HL-60/S4 (cell line): ENCODE data around the gene FBXO44.
"Not testable (repeated sequence)": the region's sequence is repeated elsewhere in the genome, so short reads cannot be mapped to it uniquely, and the experiment has no call there.

Experiments
- in situ Hi-C: fragments of 300-500 bp; cut with MboI; formaldehyde crosslinking; loops from 2 replicates; pipeline ENCODE4 v1.14.3; 2022; ENCODE audit warnings: low sequenced_read_pairs

The FBXO44 gene, protein sequence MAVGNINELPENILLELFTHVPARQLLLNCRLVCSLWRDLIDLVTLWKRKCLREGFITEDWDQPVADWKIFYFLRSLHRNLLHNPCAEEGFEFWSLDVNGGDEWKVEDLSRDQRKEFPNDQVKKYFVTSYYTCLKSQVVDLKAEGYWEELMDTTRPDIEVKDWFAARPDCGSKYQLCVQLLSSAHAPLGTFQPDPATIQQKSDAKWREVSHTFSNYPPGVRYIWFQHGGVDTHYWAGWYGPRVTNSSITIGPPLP

DNA sequence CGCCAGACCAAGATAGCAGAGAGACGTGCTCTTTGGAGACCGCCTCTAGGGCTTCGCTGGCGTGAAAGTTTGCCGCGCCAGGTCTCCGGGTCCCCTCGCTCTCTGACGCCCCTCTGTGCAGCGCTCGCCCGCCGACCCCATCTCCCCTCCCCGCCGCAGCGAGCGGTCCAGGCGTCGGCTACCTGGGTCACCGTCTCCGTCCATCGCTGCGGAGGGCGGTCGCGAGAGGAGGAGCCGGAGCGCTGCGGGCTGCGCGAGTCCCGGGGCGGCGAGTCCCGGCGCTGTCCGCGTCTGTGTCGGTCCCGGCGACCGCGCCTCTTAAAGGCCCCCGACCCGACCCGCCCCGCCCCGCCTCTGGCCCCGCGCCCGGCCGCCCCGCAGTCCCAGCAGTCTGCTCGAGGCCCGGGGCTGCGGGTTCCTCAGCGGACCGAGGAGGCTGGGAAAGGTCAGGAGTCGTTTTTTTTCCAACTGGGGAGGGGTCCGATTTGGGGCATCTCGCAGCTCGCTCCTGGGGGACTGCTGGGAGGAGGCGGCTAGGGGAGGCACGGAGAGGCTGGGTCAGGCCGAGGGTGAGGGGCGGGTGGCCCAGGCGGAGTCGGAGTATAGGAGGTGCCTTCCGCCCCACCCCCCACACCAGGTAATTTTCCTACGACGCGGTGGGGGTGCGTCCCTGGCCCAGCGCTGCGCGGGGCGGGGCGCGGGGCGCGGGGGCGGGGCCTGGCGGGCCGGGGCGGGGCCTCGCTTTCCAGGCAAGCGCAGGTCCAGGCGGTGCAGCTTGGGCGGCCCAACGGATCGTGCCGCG, at the start of gene FBXO44, which contains the start of gene FBXO2:
Gene FBXO44, plus strand, starts transcription at position 741 of the 802 bp plus-strand sequence. CDS start 959 bp downstream, outside the sequence.
Gene FBXO2, minus strand, starts transcription at position 293 of the 802 bp plus-strand sequence. Its CDS starts 89 bp downstream, at position 204.
- in situ Hi-C loops, result no loop called here

DNA sequence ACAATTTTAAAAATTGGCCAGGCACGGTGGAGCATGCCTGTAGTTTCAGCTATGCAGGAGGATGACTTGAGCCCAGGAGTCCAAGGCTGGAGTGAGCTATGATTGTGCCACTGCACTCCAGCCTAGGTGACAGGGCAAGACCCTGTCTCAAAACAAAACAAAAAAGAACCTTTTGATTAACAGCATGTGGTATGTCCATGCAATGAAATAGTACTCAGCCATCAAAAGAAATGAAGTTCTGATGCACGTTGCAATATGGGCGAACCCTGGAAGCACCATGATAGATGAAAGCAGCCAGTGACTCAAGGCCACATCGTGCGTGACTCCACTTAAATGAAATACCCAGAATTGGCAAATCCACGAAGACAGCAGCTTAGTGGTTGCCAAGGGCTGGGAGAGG, 47.9 kb upstream of the FBXO44 start:
- in situ Hi-C loops, result no loop called here

DNA sequence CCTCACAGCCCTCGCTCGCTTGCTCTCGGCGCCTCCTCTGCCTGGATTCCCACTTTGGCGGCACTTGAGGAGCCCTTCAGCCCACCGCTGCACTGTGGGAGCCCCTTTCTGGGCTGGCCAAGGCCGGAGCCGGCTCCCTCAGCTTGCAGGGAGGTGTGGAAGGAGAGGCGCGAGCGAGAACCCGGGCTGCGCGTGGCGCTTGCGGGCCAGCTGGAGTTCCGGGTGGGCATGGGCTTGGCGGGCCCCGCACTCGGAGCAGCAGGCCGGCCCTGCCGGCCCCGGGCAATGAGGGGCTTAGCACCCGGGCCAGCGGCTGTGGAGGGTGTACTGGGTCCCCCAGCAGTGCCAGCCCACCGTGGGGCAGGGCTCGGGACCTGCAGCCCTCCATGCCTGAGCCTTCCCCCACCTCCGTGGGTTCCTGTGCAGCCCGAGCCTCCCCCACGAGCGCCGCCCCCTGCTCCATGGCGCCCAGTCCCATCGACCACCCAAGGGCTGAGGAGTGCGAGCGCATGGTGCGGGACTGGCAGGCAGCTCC, 46.0 kb upstream of the FBXO44 start:
- in situ Hi-C loops, result not testable (repeated sequence)

DNA sequence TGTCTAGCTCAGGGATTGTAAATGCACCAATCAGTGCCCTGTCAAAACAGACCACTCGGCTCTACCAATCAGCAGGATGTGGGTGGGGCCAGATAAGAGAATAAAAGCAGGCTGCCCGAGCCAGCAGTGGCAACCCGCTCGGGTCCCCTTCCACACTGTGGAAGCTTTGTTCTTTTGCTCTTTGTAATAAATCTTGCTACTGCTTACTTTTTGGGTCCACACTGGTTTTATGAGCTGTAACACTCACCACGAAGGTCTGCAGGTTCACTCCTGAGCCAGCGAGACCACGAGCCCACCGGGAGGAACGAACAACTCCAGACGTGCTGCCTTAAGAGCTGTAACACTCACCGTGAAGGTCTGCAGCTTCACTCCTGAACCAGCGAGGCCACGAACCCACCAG, 45.3 kb upstream of the FBXO44 start:
- in situ Hi-C loops, result not testable (repeated sequence)

DNA sequence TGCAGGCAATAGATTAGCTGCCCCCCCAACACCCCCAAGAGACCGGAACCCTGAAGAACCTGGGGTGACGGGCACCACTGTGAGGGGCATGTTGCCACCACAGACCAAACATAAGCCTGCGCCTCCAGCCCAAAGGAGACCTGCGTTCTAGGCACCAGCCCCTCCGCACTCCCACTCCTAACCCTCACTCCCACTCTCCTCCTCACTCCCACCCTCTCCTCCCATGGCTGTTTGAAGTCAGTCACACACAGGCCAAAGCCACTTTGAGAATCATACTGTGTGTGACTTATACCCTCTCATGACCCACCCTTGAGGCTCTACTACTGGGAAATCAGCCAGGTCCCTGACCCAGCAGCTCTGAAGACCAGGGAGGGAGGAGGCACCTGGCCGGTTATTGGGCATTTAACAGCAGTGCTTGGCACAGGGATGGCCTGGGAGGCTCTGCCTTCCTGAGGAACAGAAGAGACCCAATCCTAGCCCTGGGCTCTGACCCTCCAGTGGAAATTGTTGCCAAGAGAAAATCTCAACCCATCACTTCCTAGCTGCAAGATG, 44.0 kb upstream of the FBXO44 start:
- in situ Hi-C loops, result no loop called here

DNA sequence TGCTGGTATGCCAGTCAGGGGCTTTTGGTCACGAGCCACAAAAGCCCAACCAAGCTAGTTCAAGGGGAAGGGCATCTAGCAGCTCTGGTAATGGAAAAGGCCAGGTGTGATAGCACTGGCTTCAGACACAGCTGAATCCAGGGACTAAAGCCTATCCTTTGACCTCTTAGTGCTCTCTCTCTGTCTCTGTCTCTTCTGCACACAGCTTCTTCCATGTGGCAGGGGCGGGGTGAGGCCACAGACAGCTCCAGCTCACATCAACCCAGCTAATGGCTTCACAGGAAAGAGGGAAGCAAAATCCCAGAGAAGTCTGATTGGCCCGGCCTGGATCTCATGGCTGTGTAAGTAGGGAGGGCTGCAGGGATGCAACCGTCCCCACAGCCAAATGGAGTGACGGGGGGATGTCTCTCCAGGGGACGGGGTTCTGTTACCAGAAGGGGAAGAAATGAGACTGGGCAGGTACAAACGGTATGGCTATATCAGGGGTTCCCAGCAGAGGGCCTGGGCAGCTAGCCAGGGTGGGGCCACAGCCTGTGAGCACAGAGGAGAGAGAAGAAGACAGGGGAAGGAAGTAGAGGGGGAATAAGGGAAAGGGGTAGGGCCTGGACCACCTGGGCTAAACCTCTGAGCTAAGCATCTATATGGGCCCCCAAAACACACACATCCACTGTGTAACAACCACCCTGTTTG, 42.9 kb upstream of the FBXO44 start:
- in situ Hi-C loops, result no loop called here

DNA sequence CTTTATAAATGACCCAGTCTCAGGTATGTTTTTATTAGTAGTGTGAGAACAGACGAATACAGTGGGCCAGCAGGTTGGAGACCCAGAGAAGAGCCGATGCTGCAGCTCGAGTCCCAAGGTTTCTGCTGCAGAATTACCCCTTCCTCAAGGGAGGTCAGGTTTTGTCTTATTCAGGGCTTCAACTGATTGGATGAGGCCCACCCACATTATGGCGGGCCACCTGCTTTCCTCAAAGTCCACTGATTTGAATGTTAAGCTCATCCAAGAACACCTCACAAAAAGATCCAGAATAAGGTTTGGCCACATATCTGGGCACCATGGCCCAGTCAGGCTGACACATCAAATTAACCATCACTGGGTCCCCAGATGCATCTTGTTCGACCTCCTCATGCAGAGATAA, 41.3 kb upstream of the FBXO44 start:
- in situ Hi-C loops, result no loop called here

DNA sequence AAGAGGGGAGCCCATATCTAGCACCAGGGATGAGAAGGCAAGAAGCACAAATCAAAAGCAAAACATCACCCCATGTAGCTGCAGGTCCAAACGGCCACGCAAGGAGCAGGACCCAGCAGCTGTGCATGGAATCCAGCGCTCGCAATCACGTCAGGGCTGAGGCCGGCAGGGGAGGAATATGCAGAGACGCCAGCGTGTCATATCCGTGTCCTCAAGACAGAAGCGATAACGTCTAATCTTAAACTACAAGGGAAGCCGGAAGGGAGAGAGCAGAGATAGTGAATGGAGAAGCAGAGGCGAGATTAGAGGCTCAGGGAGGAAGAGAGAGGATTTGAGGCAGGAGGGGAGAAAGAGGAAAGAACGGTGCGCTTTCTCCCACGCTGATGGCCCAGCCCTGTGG, 39.6 kb upstream of the FBXO44 start:
- in situ Hi-C loops, result no loop called here

DNA sequence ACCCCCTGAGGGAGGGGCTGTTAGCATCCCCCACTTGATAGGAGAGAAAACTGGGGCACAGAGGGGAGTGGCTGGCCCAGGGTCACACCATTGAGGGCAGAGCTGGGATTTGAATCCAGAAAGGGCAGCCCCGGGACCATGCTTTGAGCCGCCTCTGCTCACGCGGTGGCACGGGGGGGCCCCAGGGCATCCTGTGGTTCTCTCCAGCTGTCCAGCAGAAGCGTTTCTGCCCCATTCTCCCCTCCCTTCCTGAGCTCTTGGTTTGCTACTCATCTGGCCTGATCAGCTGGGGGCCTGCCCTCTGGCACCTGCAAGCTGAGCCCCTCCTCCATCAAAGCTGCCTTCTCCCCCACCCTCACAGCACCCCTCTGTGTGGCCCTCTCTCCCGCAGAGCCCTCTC, 37.9 kb upstream of the FBXO44 start:
- in situ Hi-C loops, result no loop called here

DNA sequence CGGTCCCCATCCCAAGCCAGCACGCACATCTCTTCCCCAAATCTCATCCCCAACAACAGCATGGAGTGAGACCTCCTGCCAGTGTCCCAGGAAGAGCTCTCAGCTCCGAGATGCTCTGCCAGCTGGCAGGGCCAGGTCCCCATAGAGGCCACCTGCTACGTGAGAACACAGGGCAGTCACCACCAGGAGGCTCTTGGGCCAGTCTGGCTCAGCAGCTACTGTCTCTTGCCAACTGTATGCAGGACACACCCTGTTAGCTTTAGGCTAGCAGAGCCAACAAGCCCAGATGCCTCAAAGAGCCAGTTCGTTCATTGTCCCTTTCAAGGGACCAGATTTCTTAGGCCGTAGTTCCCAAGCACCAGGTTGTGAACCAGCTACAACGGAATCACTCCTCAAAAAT, 37.4 kb upstream of the FBXO44 start:
- in situ Hi-C loops, result no loop called here

DNA sequence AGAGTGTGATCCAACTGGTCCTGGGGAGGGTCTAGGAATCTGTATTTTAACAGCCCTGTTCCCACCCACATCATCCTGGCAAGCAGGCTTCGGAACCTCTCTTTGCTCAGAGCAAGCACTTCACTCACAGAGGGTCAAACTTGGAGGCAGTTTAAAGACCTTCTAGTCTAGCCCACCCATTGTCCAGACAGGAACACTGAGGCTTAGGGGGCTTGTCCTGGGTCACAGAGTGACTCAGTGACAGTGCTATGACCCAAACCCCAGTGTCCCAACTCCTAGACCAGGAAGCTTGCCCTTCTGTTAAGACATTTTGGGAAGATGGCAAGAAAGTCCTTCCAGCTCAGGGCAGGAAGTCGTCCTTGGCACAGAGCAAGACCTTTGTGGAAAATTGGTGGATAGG, 36.9 kb upstream of the FBXO44 start:
- in situ Hi-C loops, result no loop called here

DNA sequence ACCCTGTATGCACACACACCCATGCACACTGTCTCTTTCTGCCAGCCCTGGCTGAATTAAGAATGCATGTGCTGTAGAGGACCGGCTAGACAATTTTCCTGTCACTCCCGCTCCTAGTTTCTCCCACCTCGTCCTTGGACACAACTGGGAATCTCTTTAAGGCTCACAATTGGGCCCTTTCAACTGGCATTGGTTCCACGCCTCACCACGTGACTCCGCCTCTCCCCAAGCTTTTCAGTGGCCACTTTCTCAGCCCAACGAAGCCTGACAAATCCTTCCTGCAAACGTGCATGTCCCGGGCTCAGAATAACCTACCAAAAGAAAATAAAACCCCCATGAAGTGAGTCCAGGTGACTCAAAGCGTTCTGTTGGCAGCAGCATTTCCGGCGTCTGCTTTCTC, 34.3 kb upstream of the FBXO44 start:
- in situ Hi-C loops, result no loop called here

DNA sequence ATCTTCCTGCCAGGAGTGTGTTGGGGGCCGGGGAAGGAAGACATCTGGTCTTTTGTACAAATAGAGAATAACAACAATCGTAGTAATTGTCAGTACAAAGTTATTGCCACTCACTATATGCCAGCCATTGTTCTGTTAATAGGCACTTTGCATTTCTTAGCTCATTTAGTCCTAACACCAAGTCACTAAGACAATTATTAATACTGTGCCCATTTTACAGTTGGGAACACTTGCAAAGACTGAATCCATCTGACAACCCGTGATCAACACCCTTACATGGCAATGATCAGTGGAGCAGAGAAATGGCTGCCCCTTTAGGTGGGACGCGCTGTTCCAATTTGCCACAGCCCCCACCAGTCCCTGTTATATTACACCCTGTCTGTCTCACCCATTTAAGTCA, 33.8 kb upstream of the FBXO44 start:
- in situ Hi-C loops, result no loop called here

DNA sequence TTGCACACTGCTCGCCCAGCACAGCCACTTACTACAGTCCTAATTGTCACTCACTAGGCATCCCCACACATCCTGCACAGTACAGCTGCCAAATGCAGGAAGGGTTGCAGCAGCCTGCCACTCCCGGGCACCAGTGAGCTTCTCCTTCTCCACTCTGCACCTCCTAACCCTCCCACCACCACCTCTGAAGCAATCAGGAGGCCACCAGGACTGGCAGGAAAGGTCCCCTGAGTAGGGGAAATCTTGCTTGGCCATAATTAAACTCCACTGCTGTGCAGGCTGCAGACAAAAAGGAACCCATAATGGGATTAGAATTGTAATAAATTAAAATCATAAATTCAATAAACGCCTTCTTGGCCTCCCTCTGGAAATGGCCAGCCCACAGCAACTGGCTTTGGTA, 32.3 kb upstream of the FBXO44 start:
- in situ Hi-C loops, result no loop called here

DNA sequence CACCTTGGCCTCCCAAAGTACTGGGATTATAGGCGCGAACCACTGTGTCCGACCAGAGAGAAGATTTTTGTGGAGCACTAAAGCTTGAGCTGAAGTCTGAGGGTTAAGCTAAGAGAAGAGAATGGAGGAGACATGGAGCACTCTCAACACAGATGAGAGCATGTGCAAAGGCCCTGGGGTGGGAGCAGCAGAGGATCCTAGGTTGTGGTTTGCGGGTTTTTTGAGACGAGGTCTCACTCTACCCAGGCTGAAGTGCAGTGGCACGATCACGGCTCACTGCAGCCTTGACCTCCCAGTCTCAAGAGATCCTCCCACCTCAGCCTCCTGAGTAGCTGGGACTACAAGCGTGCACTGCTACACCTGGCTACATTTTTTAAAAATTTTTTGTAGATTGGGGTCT, 31.0 kb upstream of the FBXO44 start:
- in situ Hi-C loops, result no loop called here

DNA sequence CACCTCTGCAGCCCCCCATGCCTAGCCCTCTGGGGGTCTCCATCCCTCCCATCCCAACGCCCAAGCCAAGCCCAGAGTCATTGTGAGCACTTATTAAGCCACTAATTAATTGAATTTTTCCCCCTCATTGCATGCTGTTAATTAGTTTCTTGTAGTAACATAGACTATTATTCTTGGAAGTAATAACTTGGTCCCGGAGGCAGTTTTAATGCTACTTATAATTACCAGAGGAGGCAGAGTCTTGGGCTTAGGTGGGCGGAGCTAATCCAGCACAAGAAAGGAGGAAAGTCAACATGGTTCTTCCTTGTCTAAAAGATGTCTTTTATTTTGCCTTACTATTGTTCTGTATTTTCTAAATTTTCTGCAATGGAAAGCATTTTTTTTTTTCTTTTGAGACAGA, 28.1 kb upstream of the FBXO44 start:
- in situ Hi-C loops, result loop anchor here (25.0 kb wide), 1 partner anchor 314 kb away; no protein-coding TSS in a partner anchor

DNA sequence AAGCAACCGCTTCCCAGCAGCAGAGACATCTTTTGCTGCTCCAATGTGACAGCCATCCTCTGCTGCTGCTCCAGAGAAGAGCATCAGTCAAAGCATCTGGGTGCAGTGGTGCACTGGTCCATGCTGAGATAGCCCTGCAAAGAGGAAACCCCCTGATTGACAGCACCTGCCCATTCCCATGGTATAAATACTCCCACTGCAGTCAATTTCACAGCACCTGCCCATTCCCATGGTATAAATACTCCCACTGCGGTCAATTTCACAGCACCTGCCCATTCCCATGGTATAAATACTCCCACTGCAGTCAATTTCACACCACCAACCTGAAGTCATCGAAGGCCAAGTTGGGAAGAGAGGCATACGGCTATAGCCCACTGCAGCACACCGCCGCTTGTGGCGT, 25.9 kb upstream of the FBXO44 start:
- in situ Hi-C loops, result loop anchor here (25.0 kb wide), 1 partner anchor 316 kb away; no protein-coding TSS in a partner anchor

DNA sequence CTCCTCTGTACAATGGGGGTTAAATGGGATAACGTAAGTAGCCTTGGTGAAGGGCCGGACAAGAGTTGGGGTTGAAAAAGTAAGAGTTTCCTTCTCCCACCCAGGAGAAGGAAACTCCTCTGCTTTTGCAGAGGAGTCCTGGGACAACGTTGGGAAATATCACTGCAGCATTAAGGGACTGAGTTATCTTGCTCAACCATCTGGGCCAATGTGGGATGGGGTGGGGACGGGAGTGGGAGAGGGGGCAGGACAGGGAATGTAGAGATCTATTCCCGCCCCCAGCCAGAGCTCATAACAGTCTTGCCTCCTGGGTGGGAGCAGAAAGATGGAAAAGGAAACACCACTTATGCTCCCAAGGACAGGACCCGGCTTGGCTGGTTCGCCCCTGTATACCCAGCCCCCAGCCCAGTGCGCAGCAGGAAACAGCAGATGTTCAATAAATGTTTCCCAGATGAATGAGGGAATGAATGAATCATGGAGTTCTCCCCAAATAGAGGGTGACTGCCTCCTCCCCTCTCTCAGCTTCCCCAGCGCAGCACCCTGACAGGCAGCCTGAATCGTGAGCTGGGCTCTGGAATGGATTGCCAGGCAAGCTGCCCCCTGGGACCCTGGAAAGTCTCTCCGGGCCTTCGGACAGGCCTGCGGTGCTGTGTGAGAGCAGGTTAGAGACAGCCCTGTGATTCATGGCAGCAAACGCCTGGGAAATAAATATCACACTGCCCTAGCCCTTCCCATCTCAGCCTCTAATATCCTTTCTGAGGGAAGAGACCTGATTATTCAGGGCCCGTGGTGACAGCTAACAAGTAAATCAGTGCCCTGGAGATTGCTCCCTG, 25.3 kb upstream of the FBXO44 start:
- in situ Hi-C loops, result loop anchor here (10.0 to 25.0 kb wide), 2 partner anchors 317 to 575 kb away; no protein-coding TSS in a partner anchor

DNA sequence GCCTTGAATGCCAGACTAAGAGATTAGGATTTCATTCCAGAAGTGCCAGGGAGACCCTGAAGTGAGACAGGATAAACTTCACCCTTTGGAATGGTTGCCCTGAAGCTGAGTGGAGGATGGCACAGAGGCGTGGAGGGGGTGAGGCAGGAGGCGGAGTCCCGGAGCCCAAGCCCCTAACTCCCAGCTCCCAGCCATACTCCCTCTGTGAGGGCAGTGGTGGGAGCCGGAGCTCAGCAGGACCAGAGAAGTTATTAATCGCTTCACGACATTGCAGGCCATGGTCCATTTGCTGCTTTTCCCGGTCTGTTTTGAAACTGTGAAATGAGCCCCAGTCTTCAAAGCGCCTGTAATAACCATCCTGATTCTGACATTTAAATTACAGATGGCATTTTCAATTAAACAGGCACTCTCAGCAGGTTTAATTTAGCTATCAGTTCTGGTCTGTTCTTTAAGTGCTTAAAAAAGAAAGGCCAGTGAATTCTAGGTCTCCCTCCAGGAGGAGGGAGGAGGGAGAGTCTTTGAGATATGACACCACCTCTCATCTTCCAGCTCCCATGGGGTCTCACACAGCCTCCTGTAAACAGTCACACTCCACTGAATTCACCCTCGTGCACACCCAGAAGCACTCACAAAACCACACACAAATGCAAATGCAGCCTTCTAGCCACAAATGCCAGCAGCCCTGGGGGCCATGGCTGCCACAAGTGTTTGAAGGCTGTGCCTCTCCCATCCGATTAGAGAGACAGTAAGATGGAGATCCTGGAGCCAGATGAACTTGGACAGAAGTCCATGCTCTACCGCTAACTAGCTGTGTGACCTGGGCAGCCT, 20.1 kb upstream of the FBXO44 start:
- in situ Hi-C loops, result loop anchor here (10.0 to 25.0 kb wide), 2 partner anchors 322 to 580 kb away; no protein-coding TSS in a partner anchor
